ENCODE data around the gene MAF. TPM values are rescaled to one million over a fixed set of nuclear protein-coding genes. Genes with fewer than 3 reads are reported as not detected.
A peak's percentile ranks its signal among the peaks of the same experiment; 100 is the strongest.

MAF gene
- polyA plus RNA-seq, 3 donors, result 0.03 to 0.92 TPM; not detected in 1

DNA sequence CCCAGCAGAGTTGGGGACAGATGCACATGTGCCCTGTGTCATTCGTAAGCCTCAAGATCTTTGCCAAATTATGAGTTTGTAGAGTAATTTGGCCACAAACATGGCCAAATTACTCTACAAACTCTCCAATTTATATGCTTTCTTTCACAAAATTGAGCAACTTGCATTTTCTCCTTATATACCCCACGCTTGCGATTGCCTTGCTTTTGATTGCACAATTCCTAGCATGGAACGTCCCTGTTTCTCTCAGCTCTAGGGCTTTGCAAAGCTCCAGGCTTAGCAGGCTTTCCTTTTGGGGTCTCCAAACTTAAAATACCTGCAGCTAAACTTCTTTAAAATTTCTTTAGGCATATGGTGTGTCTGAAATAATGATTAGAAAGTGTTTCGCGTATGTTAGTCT lies 28.5 kb upstream of the MAF start:
- Histone ChIP-seq H3K4me2 (replicated peaks; ENCODE audit: extremely low read depth, low read length, poor library complexity, severe bottlenecking) (no peak overlapping the region), H3K4me1 (ENCODE audit: control insufficient read depth in 1 of 2, insufficient read depth in 2 of 2, low read length in 2 of 2) (no peaks in the 10 kb centered on the region), H3K27me3 (ENCODE audit: control insufficient read depth in 2 of 2, insufficient read depth in 2 of 2, low read length in 2 of 2) (no peaks in the 10 kb centered on the region), H3K36me3 (replicated peaks in 1 of 2; ENCODE audit: control insufficient read depth in 1 of 2, insufficient read depth in 2 of 2, low read length in 2 of 2) (no peaks in the 10 kb centered on the region), H3K79me2 (ENCODE audit: insufficient read depth, low read length) (no peaks in the 10 kb centered on the region), H3K4me3 (replicated peaks in 1 of 3; ENCODE audit: low read depth in 2 of 3, low read length in 3 of 3) (no peak overlapping the region), H3K27ac (ENCODE audit: low read depth in 1 of 2, low read length in 2 of 2) (no peak overlapping the region), H3K9me3 (replicated peaks in 1 of 2; ENCODE audit: control insufficient read depth in 1 of 2, insufficient read depth in 1 of 2, low read length in 2 of 2) (no peaks in the 10 kb centered on the region), H4K20me1 (ENCODE audit: insufficient read depth, low read length) (no peaks in the 10 kb centered on the region), H2AFZ (ENCODE audit: insufficient read depth, low read depth, low read length, poor library complexity, severe bottlenecking) (no peak overlapping the region), H3K9ac (ENCODE audit: insufficient read depth, low read length, poor library complexity, severe bottlenecking) (no peak overlapping the region)
- intact Hi-C loops (cut with micrococcal nuclease), result no loop called here
- Mint-ChIP-seq H3K27me3 (ENCODE audit: low read depth in 3 of 3) (peaks cover 3 to 5% (median 3%) of the 10 kb centered on the region in 3 donors), H3K27ac (no peak overlapping the region), H3K4me3 (no peak overlapping the region), H3K9me3 (peaks cover 0 to 4% (median 0%) of the 10 kb centered on the region in 7 donors), H3K36me3 (no peaks in the 10 kb centered on the region), H3K4me1 (peaks cover 4% of the 10 kb centered on the region)
- WGBS (ENCODE audit: insufficient coverage), result 8% methylated on average over 2 of the region's 6 CpGs
- DNase-seq, result no peak
- TF ChIP-seq CTCF (IDR thresholded peaks at IDR 0.05), result no peak

- Mint-ChIP-seq H3K27ac (no peak overlapping the region), H3K36me3 (no peaks in the 10 kb centered on the region), H3K4me3 (no peak overlapping the region), H3K9me3 (peaks cover 0 to 4% (median 0%) of the 10 kb centered on the region in 7 donors), H3K27me3 (ENCODE audit: low read depth in 3 of 3) (peaks cover 5 to 8% (median 5%) of the 10 kb centered on the region in 3 donors), H3K4me1 (peaks cover 4% of the 10 kb centered on the region)
- TF ChIP-seq CTCF (IDR thresholded peaks at IDR 0.05), result no peak
- intact Hi-C loops (cut with micrococcal nuclease), result no loop called here
- Histone ChIP-seq H3K4me3 (replicated peaks in 1 of 3; ENCODE audit: low read depth in 2 of 3, low read length in 3 of 3) (no peak overlapping the region), H4K20me1 (ENCODE audit: insufficient read depth, low read length) (no peaks in the 10 kb centered on the region), H3K27ac (ENCODE audit: low read depth in 1 of 2, low read length in 2 of 2) (no peak overlapping the region), H3K9ac (ENCODE audit: insufficient read depth, low read length, poor library complexity, severe bottlenecking) (no peak overlapping the region), H2AFZ (ENCODE audit: insufficient read depth, low read depth, low read length, poor library complexity, severe bottlenecking) (no peak overlapping the region), H3K4me2 (replicated peaks; ENCODE audit: extremely low read depth, low read length, poor library complexity, severe bottlenecking) (no peak overlapping the region), H3K79me2 (ENCODE audit: insufficient read depth, low read length) (no peaks in the 10 kb centered on the region), H3K27me3 (ENCODE audit: control insufficient read depth in 2 of 2, insufficient read depth in 2 of 2, low read length in 2 of 2) (no peaks in the 10 kb centered on the region), H3K36me3 (replicated peaks in 1 of 2; ENCODE audit: control insufficient read depth in 1 of 2, insufficient read depth in 2 of 2, low read length in 2 of 2) (no peaks in the 10 kb centered on the region), H3K4me1 (ENCODE audit: control insufficient read depth in 1 of 2, insufficient read depth in 2 of 2, low read length in 2 of 2) (no peaks in the 10 kb centered on the region), H3K9me3 (replicated peaks in 1 of 2; ENCODE audit: control insufficient read depth in 1 of 2, insufficient read depth in 1 of 2, low read length in 2 of 2) (no peaks in the 10 kb centered on the region)
- DNase-seq, result peak in 1 of 3 donors; percentile 4
- no CpG with 5 or more reads among the region's 5 CpGs for WGBS (ENCODE audit: insufficient coverage)
Measured at GRCh38 chr16:79628501-79628975, 28.0 kb upstream of the MAF start.
